Activated naive CD4-positive, alpha-beta T cell treated with anti-CD3 and anti-CD28 coated beads for 36 hours (primary cell): ENCODE measurements around the gene SYNPO2L. TPM values are rescaled to one million over a fixed set of nuclear protein-coding genes. Genes with fewer than 3 reads are reported as not detected.
"Not testable (repeated sequence)": the region's sequence is repeated elsewhere in the genome, so short reads cannot be mapped to it uniquely, and the experiment has no call there.

Source experiments
- CTCF ChIA-PET: fragments of 350-600 bp; sonication (Branson Sonifier 250); formaldehyde crosslinking; loops from one replicate; lab custom pipeline; 2021; ENCODE audit warnings: antibody characterized with exemption; lab: Charles Lee
- DNase-seq: peaks from one replicate; pipeline ENCODE4 v3.0.0-alpha.2; 2020
- H3K27ac Mint-ChIP-seq: one replicate; pipeline ENCODE4 v1.8.0; 2021; ENCODE audit warnings: mild to moderate bottlenecking, mixed read lengths
- H3K27me3 Mint-ChIP-seq: one replicate; pipeline ENCODE4 v1.8.0; 2021; ENCODE audit warnings: low read depth, mixed read lengths
- H3K36me3 Mint-ChIP-seq: one replicate; pipeline ENCODE4 v1.8.0; 2021; ENCODE audit warnings: low read depth, mixed read lengths
- H3K4me1 Mint-ChIP-seq: one replicate; pipeline ENCODE4 v1.8.0; 2021; ENCODE audit warnings: low read depth, mixed read lengths
- H3K4me3 Mint-ChIP-seq: one replicate; pipeline ENCODE4 v1.8.0; 2021; ENCODE audit warnings: mild to moderate bottlenecking, moderate library complexity, mixed read lengths
- H3K9me3 Mint-ChIP-seq: one replicate; pipeline ENCODE4 v1.8.0; 2021; ENCODE audit warnings: mixed read lengths
- intact Hi-C: fragments of 100-400 bp; cut with micrococcal nuclease; formaldehyde crosslinking; loops from one replicate; pipeline ENCODE4 v1.15.1; 2023
- total RNA-seq, 2 experiments: library from RNA; stranded (reverse); gene quantifications; one replicate each; pipeline ENCODE4 v1.2.3, GENCODE V29; 2021

SYNPO2L gene, protein sequence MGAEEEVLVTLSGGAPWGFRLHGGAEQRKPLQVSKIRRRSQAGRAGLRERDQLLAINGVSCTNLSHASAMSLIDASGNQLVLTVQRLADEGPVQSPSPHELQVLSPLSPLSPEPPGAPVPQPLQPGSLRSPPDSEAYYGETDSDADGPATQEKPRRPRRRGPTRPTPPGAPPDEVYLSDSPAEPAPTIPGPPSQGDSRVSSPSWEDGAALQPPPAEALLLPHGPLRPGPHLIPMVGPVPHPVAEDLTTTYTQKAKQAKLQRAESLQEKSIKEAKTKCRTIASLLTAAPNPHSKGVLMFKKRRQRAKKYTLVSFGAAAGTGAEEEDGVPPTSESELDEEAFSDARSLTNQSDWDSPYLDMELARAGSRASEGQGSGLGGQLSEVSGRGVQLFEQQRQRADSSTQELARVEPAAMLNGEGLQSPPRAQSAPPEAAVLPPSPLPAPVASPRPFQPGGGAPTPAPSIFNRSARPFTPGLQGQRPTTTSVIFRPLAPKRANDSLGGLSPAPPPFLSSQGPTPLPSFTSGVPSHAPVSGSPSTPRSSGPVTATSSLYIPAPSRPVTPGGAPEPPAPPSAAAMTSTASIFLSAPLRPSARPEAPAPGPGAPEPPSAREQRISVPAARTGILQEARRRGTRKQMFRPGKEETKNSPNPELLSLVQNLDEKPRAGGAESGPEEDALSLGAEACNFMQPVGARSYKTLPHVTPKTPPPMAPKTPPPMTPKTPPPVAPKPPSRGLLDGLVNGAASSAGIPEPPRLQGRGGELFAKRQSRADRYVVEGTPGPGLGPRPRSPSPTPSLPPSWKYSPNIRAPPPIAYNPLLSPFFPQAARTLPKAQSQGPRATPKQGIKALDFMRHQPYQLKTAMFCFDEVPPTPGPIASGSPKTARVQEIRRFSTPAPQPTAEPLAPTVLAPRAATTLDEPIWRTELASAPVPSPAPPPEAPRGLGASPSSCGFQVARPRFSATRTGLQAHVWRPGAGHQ
- not detected for total RNA-seq

DNA sequence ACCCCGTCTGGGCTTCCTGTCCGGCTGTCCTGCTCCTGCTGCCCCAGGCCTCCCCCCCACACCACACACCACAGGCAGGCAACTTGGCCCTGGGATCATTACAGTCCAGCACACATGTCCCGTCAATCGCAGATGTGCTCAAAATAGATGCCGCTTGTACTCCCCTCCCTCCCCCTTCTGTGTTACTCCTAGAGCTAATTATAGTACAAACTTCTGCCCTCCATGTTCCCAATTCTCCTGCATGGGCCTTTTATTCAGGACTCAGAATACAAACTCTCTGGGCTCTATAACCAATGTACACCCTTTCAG, at the start of gene SYNPO2L:
Gene SYNPO2L (minus strand): TSS at position 40 of the 309 bp plus-strand sequence. CDS start 107 bp downstream, outside the sequence.
- intact Hi-C loops: no loop called here
- H3K27me3 Mint-ChIP-seq: no peaks in the 10 kb centered on the region
- H3K27ac Mint-ChIP-seq: no peak within 1 kb of the TSS
- peaks cover 2% of the 10 kb centered on the region for H3K4me1 Mint-ChIP-seq
- H3K9me3 Mint-ChIP-seq: no peaks in the 10 kb centered on the region
- no peak for DNase-seq
- CTCF ChIA-PET: interaction anchor here (0.9 kb wide), 1 partner anchor 13 kb away, joined by 3 read pairs; no protein-coding TSS in a partner anchor
- no peak within 1 kb of the TSS for H3K4me3 Mint-ChIP-seq
- H3K36me3 Mint-ChIP-seq: no peaks in the 10 kb centered on the region

DNA sequence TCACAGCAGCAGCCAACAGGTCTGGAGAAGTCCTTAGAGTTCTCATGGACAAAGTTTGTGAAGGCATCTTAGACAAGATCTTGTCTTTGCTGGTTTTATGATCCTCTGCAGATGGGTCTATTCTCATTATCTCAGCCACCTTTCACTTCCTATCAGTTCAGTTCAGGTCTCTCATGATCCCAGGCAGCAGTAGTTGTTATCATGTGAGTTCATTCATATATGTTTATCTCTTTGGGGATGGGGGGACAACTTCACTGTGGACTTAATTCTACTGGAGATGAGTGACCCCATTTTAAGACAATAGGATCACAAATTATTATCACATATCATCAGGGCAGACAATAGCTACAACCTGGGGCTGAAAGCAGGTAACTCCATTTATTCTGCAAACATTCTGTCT, 48.1 kb upstream of the SYNPO2L start:
- intact Hi-C loops: not testable (repeated sequence)

DNA sequence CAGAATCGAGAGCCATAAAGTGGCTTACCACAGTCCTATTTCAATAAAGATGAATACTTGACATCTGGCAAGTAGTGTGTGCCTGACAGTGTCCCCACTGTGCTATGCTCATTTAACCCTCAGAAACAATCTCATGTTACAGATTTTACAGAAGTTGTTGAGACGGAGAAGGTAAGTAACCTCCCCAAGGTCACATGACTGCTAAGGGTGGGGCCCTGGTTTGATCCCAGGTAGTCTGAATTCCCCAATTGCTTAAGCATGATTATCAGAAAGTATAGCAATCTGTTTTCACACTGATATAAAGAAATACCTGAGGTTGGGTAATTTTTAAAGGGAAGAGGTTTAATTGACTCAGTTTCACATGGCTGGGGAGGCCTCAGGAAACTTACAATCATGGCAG, 43.0 kb upstream of the SYNPO2L start:
- intact Hi-C loops, CTCF ChIA-PET, DNase-seq, H3K9me3 Mint-ChIP-seq, H3K27ac Mint-ChIP-seq, H3K4me1 Mint-ChIP-seq, H3K4me3 Mint-ChIP-seq, H3K27me3 Mint-ChIP-seq: not testable (repeated sequence)
- peaks cover 15% of the 10 kb centered on the region for H3K36me3 Mint-ChIP-seq

More for the DNA sequence above, 48.1 kb upstream of the SYNPO2L start:
- H3K27me3 Mint-ChIP-seq, DNase-seq, CTCF ChIA-PET, H3K27ac Mint-ChIP-seq, H3K4me3 Mint-ChIP-seq, H3K9me3 Mint-ChIP-seq, H3K4me1 Mint-ChIP-seq: not testable (repeated sequence)
- H3K36me3 Mint-ChIP-seq: peaks cover 12% of the 10 kb centered on the region

GRCh38 chr10:73697675-73698159, 41.9 kb upstream of the SYNPO2L start, which contains the start of gene AGAP5:
TSS of gene AGAP5 (minus strand) at chr10:73698109. CDS start at chr10:73697755, 354 bp downstream.
- H3K9me3 Mint-ChIP-seq, H3K4me1 Mint-ChIP-seq, H3K4me3 Mint-ChIP-seq, intact Hi-C loops, H3K27me3 Mint-ChIP-seq, CTCF ChIA-PET, DNase-seq, H3K27ac Mint-ChIP-seq: not testable (repeated sequence)
- peaks cover 14% of the 10 kb centered on the region for H3K36me3 Mint-ChIP-seq

DNA sequence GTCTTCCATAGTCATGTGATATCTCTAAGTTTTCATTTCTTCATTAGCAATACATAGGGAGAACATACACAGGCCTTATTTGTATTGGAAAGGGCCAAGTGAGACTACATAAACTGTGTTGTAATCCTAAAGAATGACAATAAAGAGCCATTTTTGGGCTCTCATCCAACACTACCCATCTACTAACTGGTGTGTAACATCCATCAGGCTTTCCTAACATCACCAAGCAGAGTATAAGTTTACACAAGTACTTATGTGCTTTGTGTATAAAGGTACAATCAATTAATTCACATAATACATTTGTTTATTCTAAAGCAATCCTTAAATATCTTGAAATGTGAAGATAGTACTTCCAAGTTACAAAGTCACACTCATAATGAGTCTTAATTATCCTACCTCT, 39.5 kb upstream of the SYNPO2L start:
- H3K9me3 Mint-ChIP-seq, H3K27me3 Mint-ChIP-seq, H3K27ac Mint-ChIP-seq, H3K4me3 Mint-ChIP-seq, CTCF ChIA-PET, intact Hi-C loops, H3K4me1 Mint-ChIP-seq, DNase-seq: not testable (repeated sequence)
- H3K36me3 Mint-ChIP-seq: peaks cover 11% of the 10 kb centered on the region

DNA sequence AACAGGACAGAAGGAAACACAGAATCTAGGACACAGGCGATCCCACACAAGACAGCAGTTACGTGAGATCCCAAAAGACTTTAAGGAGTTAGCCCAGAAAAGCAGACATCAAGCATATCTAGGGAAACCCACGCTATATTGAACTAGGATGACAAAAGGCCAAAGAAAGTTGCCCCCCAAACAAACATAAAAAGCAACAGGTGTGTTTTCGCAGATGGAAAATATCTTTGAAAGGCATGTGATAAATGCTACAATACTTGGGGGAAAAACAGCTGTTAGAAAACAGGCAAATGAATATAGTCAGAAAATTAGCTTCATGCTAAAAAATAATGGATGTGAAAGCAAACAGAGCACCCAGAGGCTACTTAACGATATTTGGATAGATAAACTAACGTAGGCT, 34.9 kb upstream of the SYNPO2L start:
- H3K27me3 Mint-ChIP-seq, intact Hi-C loops, H3K9me3 Mint-ChIP-seq, DNase-seq, H3K4me3 Mint-ChIP-seq, CTCF ChIA-PET, H3K4me1 Mint-ChIP-seq, H3K36me3 Mint-ChIP-seq, H3K27ac Mint-ChIP-seq: not testable (repeated sequence)

DNA sequence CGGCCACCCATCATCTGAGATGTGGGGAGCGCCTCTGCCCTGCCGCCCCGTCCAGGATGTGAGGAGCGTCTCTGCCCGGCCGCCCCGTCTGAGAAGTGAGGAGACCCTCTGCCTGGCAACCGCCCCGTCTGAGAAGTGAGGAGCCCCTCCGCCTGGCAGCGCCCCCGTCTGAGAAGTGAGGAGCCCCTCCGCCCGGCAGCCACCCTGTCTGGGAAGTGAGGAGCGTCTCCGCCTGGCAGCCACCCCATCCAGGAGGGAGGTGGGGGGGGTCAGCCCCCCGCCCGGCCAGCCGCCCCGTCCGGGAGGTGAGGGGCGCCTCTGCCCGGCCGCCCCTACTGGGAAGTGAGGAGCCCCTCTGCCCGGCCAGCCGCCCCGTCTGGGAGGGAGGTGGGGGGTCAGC, 33.8 kb upstream of the SYNPO2L start:
- intact Hi-C loops, H3K36me3 Mint-ChIP-seq, H3K4me3 Mint-ChIP-seq: not testable (repeated sequence)

GRCh38 chr10:73687641-73688040, 31.8 kb upstream of the SYNPO2L start:
- H3K4me3 Mint-ChIP-seq, CTCF ChIA-PET, H3K4me1 Mint-ChIP-seq, H3K36me3 Mint-ChIP-seq, H3K9me3 Mint-ChIP-seq, H3K27ac Mint-ChIP-seq, intact Hi-C loops, DNase-seq, H3K27me3 Mint-ChIP-seq: not testable (repeated sequence)

More for the DNA sequence above, 33.8 kb upstream of the SYNPO2L start:
- CTCF ChIA-PET, H3K27me3 Mint-ChIP-seq, DNase-seq, H3K9me3 Mint-ChIP-seq, H3K4me1 Mint-ChIP-seq, H3K27ac Mint-ChIP-seq: not testable (repeated sequence)

GRCh38 chr10:73674546-73674945, 18.7 kb upstream of the SYNPO2L start:
- H3K27me3 Mint-ChIP-seq, H3K4me3 Mint-ChIP-seq, H3K4me1 Mint-ChIP-seq, CTCF ChIA-PET, H3K9me3 Mint-ChIP-seq, intact Hi-C loops, H3K27ac Mint-ChIP-seq, DNase-seq, H3K36me3 Mint-ChIP-seq: not testable (repeated sequence)

DNA sequence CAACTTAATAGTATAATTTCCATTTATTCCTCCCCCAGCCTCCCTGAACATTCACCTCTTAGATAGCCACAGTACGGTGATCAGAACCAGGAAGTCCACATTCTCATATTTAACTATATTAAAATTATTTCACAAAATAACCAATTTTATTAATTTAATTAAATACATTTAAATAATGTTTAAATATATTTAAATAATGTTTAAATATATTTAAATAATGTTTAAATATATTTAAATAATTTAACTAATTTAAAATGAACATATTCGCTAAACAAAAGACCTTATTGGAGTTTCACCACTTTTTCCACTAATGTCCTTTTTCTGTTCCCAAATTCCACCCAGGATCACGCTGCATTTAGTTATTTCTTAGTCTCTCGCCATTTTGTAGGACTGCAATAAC, 12.5 kb upstream of the SYNPO2L start:
- intact Hi-C loops, H3K27me3 Mint-ChIP-seq, H3K9me3 Mint-ChIP-seq, CTCF ChIA-PET, H3K36me3 Mint-ChIP-seq, DNase-seq, H3K27ac Mint-ChIP-seq, H3K4me1 Mint-ChIP-seq, H3K4me3 Mint-ChIP-seq: not testable (repeated sequence)

DNA sequence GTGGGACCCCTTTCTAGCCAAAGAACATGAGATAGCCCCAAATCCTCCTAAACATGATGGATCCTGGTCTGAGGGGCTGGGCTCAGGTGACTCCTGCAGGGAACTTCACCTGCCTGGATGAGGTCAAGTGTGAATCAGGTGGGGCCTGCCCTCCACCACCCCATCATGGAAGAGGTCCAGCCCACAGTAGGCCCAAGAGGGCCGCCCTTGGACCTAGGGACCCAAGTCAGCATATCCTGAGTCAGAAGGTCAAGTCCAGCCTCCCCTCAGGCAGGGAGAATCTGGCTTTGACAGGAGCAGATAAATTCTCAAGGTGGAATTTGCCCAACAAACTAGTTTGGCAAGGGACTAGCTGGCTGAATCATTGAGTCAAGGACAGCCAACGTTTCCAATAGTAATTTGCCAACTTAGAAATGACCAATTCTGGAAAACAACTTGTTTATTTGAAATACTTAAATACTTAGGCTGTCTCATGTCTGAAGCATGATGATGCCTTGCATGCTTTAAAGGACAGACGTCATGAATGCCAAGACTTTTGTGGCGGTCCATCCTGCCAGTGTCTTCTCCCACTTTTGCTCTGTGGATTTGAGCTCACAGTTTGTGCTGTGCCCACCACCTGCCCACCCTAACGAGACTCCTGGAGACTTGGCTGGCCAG, 10.5 kb upstream of the SYNPO2L start:
- H3K9me3 Mint-ChIP-seq, H3K4me3 Mint-ChIP-seq, intact Hi-C loops, H3K27me3 Mint-ChIP-seq, H3K27ac Mint-ChIP-seq, H3K36me3 Mint-ChIP-seq, CTCF ChIA-PET, DNase-seq, H3K4me1 Mint-ChIP-seq: not testable (repeated sequence)

DNA sequence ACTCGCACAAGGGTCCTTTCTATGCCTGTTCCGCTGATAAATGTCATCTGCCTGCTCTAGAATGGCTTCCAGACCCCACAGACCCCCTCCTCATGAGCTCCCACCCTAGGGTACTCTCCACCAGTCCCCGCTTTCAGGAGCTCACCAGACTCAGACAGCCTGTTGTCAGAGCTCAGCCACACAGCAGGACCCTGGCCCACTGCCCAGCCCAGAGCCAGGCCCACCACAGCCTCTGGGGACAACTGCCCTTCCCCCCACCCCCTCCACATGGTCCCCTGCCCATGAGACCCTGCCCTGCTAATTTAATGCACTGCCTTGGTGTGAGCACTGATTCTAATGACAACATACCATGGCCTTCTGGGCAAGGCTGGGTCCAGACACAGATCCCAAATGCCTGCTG, 9.8 kb upstream of the SYNPO2L start:
- DNase-seq, H3K27me3 Mint-ChIP-seq, H3K4me1 Mint-ChIP-seq, CTCF ChIA-PET, intact Hi-C loops, H3K27ac Mint-ChIP-seq, H3K36me3 Mint-ChIP-seq, H3K4me3 Mint-ChIP-seq, H3K9me3 Mint-ChIP-seq: not testable (repeated sequence)
